ENCODE data around the gene HAVCR2. TPM values are rescaled to one million over a fixed set of nuclear protein-coding genes. Genes with fewer than 3 reads are reported as not detected.

HAVCR2 gene
- total and polyA plus RNA-seq, 3 donors from 2014 or later = 3.1 to 3.6 (median 3.2) TPM

GRCh38 chr5:157045601-157046000 lies 63.2 kb downstream of the HAVCR2 start:
- TF ChIP-seq CTCF (IDR thresholded peaks at IDR 0.05) = no peak
- no peak for TF ChIP-seq POLR2A (IDR thresholded peaks at IDR 0.05)
- DNase-seq = no peak
- no peaks in the 10 kb centered on the region for H3K36me3 ChIP-seq (ENCODE audit: low read depth, missing control alignments)
- no peak overlapping the region for H3K27ac ChIP-seq
- no peak overlapping the region for H3K4me3 ChIP-seq
- intact Hi-C loops (cut with DNase I; ENCODE audit: low total_unique reads) = no loop called here
- no peaks in the 10 kb centered on the region for H3K4me1 ChIP-seq
- H3K27me3 ChIP-seq = no peaks in the 10 kb centered on the region
- whole genome bisulfite sequencing, 2 donors = 48 to 61% methylated on average over 3 of the region's 3 CpGs
- no peaks in the 10 kb centered on the region for H3K9me3 ChIP-seq

GRCh38 chr5:157038568-157039187 lies 70.2 kb downstream of the HAVCR2 start:
- no peak for DNase-seq
- WGBS, 2 donors = 73 to 87% methylated on average over 5 of the region's 5 CpGs
- Histone ChIP-seq H3K9me3 (no peaks in the 10 kb centered on the region), H3K4me1 (no peaks in the 10 kb centered on the region), H3K4me3 (no peak overlapping the region), H3K27me3 (no peaks in the 10 kb centered on the region), H3K36me3 (ENCODE audit: low read depth, missing control alignments) (no peaks in the 10 kb centered on the region), H3K27ac (no peak overlapping the region)
- no peak for TF ChIP-seq POLR2A (IDR thresholded peaks at IDR 0.05)
- TF ChIP-seq CTCF (IDR thresholded peaks at IDR 0.05) = no peak
- intact Hi-C loops (cut with DNase I; ENCODE audit: low total_unique reads) = no loop called here

Other genes starting within 250 kb of the HAVCR2 start
- 10 to 100 TPM; 34.4 to 78.0 TPM for gene TIMD4, start 145.8 kb downstream of the HAVCR2 start, total RNA-seq
- 197 TPM for gene TIMD4, start 145.8 kb downstream of the HAVCR2 start, polyA plus RNA-seq (ENCODE audit: insufficient read depth, low read depth, low replicate concordance)
- 1 to 10 TPM; 1.1 to 1.7 TPM for gene HAVCR1, start 49.9 kb downstream of the HAVCR2 start, total RNA-seq
- 3.1 TPM for gene HAVCR1, start 49.9 kb downstream of the HAVCR2 start, polyA plus RNA-seq (ENCODE audit: insufficient read depth, low read depth, low replicate concordance)
- gene MED7, start 33.8 kb upstream of the HAVCR2 start, total RNA-seq = 10 to 100 TPM; 16.8 to 21.1 TPM
- gene MED7, start 33.8 kb upstream of the HAVCR2 start, polyA plus RNA-seq (ENCODE audit: insufficient read depth, low read depth, low replicate concordance) = 50.3 TPM
- 10 to 100 TPM; 11.5 to 27.8 TPM for gene GARIN3, start 57.2 kb upstream of the HAVCR2 start, total RNA-seq
- 45.6 TPM for gene GARIN3, start 57.2 kb upstream of the HAVCR2 start, polyA plus RNA-seq (ENCODE audit: insufficient read depth, low read depth, low replicate concordance)
- gene ITK, start 71.8 kb upstream of the HAVCR2 start, total RNA-seq = 1 to 10 TPM in 1 of 2 donors, under 1 TPM in 1; 0.93 to 1.3 TPM
- gene ITK, start 71.8 kb upstream of the HAVCR2 start, polyA plus RNA-seq (ENCODE audit: insufficient read depth, low read depth, low replicate concordance) = 3.8 TPM
- gene CYFIP2, start 157.1 kb upstream of the HAVCR2 start, total RNA-seq = 10 to 100 TPM; 32.1 to 41.4 TPM
- gene CYFIP2, start 157.1 kb upstream of the HAVCR2 start, polyA plus RNA-seq (ENCODE audit: insufficient read depth, low read depth, low replicate concordance) = 21.7 TPM